MCF 10A (cell line): ENCODE measurements around the gene CGNL1. TPM values are rescaled to one million over a fixed set of nuclear protein-coding genes. Genes with fewer than 3 reads are reported as not detected.

Source experiments
- BruUV-seq: library from RNA; stranded (reverse); fragments of 400-500 nt; replicated peaks from 2 replicates; lab custom pipeline; 2021; lab: Mats Ljungman, UMichigan
- CTCF ChIA-PET: fragments of 300-600 bp; sonication (Branson Sonifier 250); formaldehyde crosslinking; extraction: SDS; loops from one replicate; lab custom pipeline; 2021; ENCODE audit warnings: antibody characterized with exemption, inconsistent platforms; lab: Yijun Ruan, JAX
- POLR2A ChIA-PET: fragments of 300-600, 350-650 bp; sonication (Branson Sonifier 250); formaldehyde crosslinking; extraction: SDS; loops from one replicate; lab custom pipeline; 2020; ENCODE audit warnings: antibody characterized with exemption, inconsistent platforms; lab: Yijun Ruan, JAX
- DNase-seq: peaks from one replicate; pipeline ENCODE4 v3.0.0-alpha.2; 2018; ENCODE audit not compliant: unreplicated experiment
- H3K27ac Mint-ChIP-seq: one replicate; pipeline ENCODE4 v1.8.0; 2022; ENCODE audit warnings: mild to moderate bottlenecking, low read depth, mixed read lengths; ENCODE audit not compliant: unreplicated experiment
- H3K27me3 Mint-ChIP-seq: one replicate; pipeline ENCODE4 v1.8.0; 2022; ENCODE audit warnings: mixed read lengths; ENCODE audit not compliant: insufficient read depth, unreplicated experiment
- H3K36me3 Mint-ChIP-seq: one replicate; pipeline ENCODE4 v1.8.0; 2022; ENCODE audit warnings: mild to moderate bottlenecking, moderate library complexity, mixed read lengths; ENCODE audit not compliant: insufficient read depth, unreplicated experiment
- H3K4me1 Mint-ChIP-seq: one replicate; pipeline ENCODE4 v1.8.0; 2022; ENCODE audit warnings: mixed read lengths; ENCODE audit not compliant: insufficient read depth, unreplicated experiment
- H3K4me3 Mint-ChIP-seq: one replicate; pipeline ENCODE4 v1.8.0; 2022; ENCODE audit warnings: mild to moderate bottlenecking, moderate library complexity, mixed read lengths; ENCODE audit not compliant: unreplicated experiment
- H3K9me3 Mint-ChIP-seq: one replicate; pipeline ENCODE4 v1.8.0; 2022; ENCODE audit warnings: mixed read lengths; ENCODE audit not compliant: unreplicated experiment
- intact Hi-C: fragments of 100-400 bp; cut with micrococcal nuclease; formaldehyde crosslinking; loops from 2 replicates; pipeline ENCODE4 v1.14.1; 2022
- total RNA-seq: library from RNA; stranded (reverse); gene quantifications from 2 replicates; pipeline ENCODE4 v1.2.3, GENCODE V29; 2022
- TF ChIP-seq, protein P1 (sequence below): fragments of 200-600 bp; IDR thresholded peaks from one replicate; pipeline ENCODE4 v1.8.0; 2022; ENCODE audit warnings: antibody characterized with exemption, mild to moderate bottlenecking; ENCODE audit not compliant: unreplicated experiment

CGNL1 gene
- total RNA-seq, 1 experiment from 2014 or later = 0.05 TPM

DNA sequence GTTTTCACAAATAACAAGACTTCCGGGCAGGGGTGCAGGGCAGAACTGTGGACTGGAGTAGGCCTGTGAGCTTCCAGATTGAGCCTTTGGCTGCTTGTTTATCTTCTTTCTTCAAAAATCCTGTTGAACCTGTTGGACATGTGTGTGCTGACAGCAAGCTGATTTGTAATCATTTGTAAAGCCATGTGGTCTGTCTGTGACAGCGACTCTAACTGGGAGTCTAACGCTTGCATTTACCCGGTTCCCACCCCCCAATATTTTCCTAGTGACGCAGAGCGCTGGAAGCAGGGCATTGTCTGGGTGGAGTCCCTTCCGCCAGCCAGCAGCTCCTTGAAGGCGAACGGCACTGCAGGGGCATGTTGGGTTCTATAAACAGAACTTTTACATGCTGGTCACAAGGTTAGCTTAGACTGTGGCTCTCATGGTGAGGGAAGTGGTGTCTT, 129.7 kb downstream of the CGNL1 start:
- no peaks in the 10 kb centered on the region for H3K27me3 Mint-ChIP-seq
- ChIA-PET CTCF (interaction anchor here (0.6 to 2.9 kb wide), 9 partner anchors 21 to 724 kb away, joined by 3 to 11 read pairs (median 4); no protein-coding TSS in a partner anchor), POLR2A (no interaction called here)
- H3K36me3 Mint-ChIP-seq = no peaks in the 10 kb centered on the region
- H3K4me1 Mint-ChIP-seq = no peaks in the 10 kb centered on the region
- H3K4me3 Mint-ChIP-seq = no peak overlapping the region
- no peaks in the 10 kb centered on the region for H3K9me3 Mint-ChIP-seq
- H3K27ac Mint-ChIP-seq = peak overlapping the region; percentile 64
- no peak for DNase-seq
- intact Hi-C loops = no loop called here
- TF ChIP-seq, protein P1, sequence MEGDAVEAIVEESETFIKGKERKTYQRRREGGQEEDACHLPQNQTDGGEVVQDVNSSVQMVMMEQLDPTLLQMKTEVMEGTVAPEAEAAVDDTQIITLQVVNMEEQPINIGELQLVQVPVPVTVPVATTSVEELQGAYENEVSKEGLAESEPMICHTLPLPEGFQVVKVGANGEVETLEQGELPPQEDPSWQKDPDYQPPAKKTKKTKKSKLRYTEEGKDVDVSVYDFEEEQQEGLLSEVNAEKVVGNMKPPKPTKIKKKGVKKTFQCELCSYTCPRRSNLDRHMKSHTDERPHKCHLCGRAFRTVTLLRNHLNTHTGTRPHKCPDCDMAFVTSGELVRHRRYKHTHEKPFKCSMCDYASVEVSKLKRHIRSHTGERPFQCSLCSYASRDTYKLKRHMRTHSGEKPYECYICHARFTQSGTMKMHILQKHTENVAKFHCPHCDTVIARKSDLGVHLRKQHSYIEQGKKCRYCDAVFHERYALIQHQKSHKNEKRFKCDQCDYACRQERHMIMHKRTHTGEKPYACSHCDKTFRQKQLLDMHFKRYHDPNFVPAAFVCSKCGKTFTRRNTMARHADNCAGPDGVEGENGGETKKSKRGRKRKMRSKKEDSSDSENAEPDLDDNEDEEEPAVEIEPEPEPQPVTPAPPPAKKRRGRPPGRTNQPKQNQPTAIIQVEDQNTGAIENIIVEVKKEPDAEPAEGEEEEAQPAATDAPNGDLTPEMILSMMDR = no peak
- BruUV-seq = no TSS peak

DNA sequence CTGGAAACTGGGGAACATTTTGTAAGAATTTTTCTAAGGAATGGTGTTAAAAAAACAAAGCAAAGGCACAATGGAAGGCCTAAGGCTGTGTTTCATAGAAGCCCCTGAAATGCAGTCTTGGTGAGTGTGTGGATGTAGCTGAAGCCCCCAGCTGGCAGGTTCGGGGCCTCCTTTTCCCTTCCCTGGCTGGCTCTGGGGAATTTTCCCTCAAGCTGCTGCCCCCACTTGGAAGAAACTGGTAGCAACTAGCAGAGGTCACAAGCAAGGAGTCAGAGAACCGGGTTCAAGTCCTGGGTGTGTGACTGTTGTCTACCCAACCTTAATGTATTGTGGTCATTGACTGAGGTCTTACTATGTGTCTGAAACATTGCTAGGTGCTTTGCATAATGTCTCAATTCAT, 130.1 kb downstream of the CGNL1 start:
- peak; percentile 3 for DNase-seq
- no peaks in the 10 kb centered on the region for H3K27me3 Mint-ChIP-seq
- no peak overlapping the region for H3K4me3 Mint-ChIP-seq
- CTCF ChIA-PET = interaction anchor here (0.6 to 2.9 kb wide), 9 partner anchors 21 to 724 kb away, joined by 3 to 11 read pairs (median 4); no protein-coding TSS in a partner anchor
- no peaks in the 10 kb centered on the region for H3K9me3 Mint-ChIP-seq
- peak overlapping the region; percentile 64 for H3K27ac Mint-ChIP-seq
- POLR2A ChIA-PET = no interaction called here
- TF ChIP-seq, protein P1 = no peak
- intact Hi-C loops = no loop called here
- no TSS peak for BruUV-seq
- no peaks in the 10 kb centered on the region for H3K4me1 Mint-ChIP-seq
- no peaks in the 10 kb centered on the region for H3K36me3 Mint-ChIP-seq

DNA sequence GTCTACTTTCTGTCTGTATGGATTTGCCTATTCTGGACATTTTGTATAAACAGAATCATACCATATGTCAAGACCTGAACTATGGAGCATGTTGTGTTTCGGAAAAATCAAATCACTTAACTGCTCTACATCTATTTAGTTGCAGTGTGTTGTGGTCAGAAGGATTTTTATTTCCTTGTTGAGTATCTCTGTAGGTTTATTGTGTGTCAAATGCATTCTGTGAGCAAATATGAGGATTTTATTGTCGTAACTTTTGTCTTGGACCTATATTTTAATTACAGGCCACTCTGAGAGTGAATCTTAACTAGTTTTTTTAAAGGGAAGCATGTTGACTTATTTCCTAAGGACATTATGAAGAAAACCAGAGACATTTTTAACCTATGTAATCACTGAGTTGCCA, 130.8 kb downstream of the CGNL1 start:
- Mint-ChIP-seq H3K36me3 (no peaks in the 10 kb centered on the region), H3K27ac (no peak overlapping the region), H3K27me3 (no peaks in the 10 kb centered on the region), H3K4me3 (no peak overlapping the region), H3K9me3 (no peaks in the 10 kb centered on the region), H3K4me1 (no peaks in the 10 kb centered on the region)
- intact Hi-C loops = no loop called here
- no TSS peak for BruUV-seq
- DNase-seq = no peak
- POLR2A ChIA-PET = no interaction called here
- CTCF ChIA-PET = interaction anchor here (1.0 kb wide), 1 partner anchor 72 kb away, joined by 3 read pairs; no protein-coding TSS in a partner anchor
- TF ChIP-seq, protein P1 = no peak

DNA sequence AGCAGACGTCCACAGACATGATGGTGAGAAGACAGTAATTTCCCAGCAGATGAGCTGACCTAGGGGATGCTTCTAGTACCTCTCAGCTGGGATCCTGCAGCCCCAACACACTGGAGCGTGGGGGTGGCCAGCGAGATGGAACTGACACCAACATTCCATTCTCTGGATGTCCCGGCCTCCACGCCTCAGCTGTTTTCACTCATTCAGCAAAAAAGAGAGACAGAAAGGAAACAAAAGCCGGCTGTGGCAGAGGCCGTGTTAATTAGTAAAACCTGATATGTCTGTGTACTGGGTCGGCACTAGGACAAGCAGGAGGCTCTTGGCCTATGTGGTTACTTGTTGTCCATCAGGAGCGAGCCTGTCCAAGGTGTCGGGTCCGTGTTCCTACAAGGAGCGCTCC, 132.8 kb downstream of the CGNL1 start:
- H3K9me3 Mint-ChIP-seq = no peaks in the 10 kb centered on the region
- intact Hi-C loops = no loop called here
- H3K4me3 Mint-ChIP-seq = no peak overlapping the region
- no peaks in the 10 kb centered on the region for H3K36me3 Mint-ChIP-seq
- no peaks in the 10 kb centered on the region for H3K27me3 Mint-ChIP-seq
- no peak for DNase-seq
- H3K27ac Mint-ChIP-seq = no peak overlapping the region
- TF ChIP-seq, protein P1 = no peak
- CTCF ChIA-PET = interaction anchor here (1.0 to 1.6 kb wide), 3 partner anchors 19 to 168 kb away, joined by 5 to 12 read pairs (median 6); no protein-coding TSS in a partner anchor
- H3K4me1 Mint-ChIP-seq = no peaks in the 10 kb centered on the region
- POLR2A ChIA-PET = no interaction called here
- no TSS peak for BruUV-seq
